Right renal cortex interstitium (tissue), 3 donors: Measurements from ENCODE around the gene AZIN2. TPM values are rescaled to one million over a fixed set of nuclear protein-coding genes. Genes with fewer than 3 reads are reported as not detected.

Experiments used
- polyA plus RNA-seq, 3 donors: library from polyadenylated mRNA; unstranded; fragments of 120-200 nt; gene quantifications; one replicate each; pipeline ENCODE4 v1.2.1, GENCODE V29; 2013; ENCODE audit not compliant: insufficient read length in 3 of 3

The AZIN2 gene
- polyA plus RNA-seq, 3 donors, result 5.2 to 7.6 (median 5.5) TPM

Other genes starting within 250 kb of the AZIN2 start
- gene FNDC5, start 210.2 kb upstream of the AZIN2 start, polyA plus RNA-seq, result 10 to 100 TPM; 45.6 to 60.6 (median 46.6) TPM
- gene HPCA, start 194.7 kb upstream of the AZIN2 start, polyA plus RNA-seq, result under 1 TPM; 0.25 to 0.35 (median 0.33) TPM
- gene TMEM54, start 179.8 kb upstream of the AZIN2 start, polyA plus RNA-seq, result 1 to 10 TPM; 4.4 to 9.9 (median 7.6) TPM
- 10 to 100 TPM; 18.1 to 19.1 (median 18.8) TPM for gene RNF19B, start 116.3 kb upstream of the AZIN2 start, polyA plus RNA-seq
- gene AK2, start 44.3 kb upstream of the AZIN2 start, polyA plus RNA-seq, result 100 to 1,000 TPM; 198 to 213 (median 208) TPM
- 1 to 10 TPM; 6.2 to 6.7 (median 6.4) TPM for gene TRIM62, start 100.9 kb downstream of the AZIN2 start, polyA plus RNA-seq
- gene ZNF362, start 175.3 kb downstream of the AZIN2 start, polyA plus RNA-seq, result 10 to 100 TPM; 47.4 to 53.7 (median 50.4) TPM
- gene A3GALT2, start 239.9 kb downstream of the AZIN2 start, polyA plus RNA-seq, result not detected